Caco-2 (cell line): ENCODE data around the gene SGMS1. TPM values are rescaled to one million over a fixed set of nuclear protein-coding genes. Genes with fewer than 3 reads are reported as not detected.
"Not testable (repeated sequence)": the region's sequence is repeated elsewhere in the genome, so short reads cannot be mapped to it uniquely, and the experiment has no call there.

ENCODE experiments used
- BruUV-seq: library from RNA; stranded (reverse); fragments of 400-500 nt; replicated peaks from 2 replicates; lab custom pipeline; 2021; lab: Mats Ljungman, UMichigan
- CTCF ChIA-PET: fragments of 300-600 bp; sonication (Branson Sonifier 250); formaldehyde crosslinking; loops from one replicate; lab custom pipeline; 2022; ENCODE audit warnings: antibody characterized with exemption; lab: Charles Lee
- POLR2A ChIA-PET: fragments of 300-600 bp; sonication (Branson Sonifier 250); formaldehyde crosslinking; loops from one replicate; lab custom pipeline; 2022; ENCODE audit warnings: antibody characterized with exemption; lab: Charles Lee
- DNase-seq, 2 experiments: peaks; one replicate each; pipeline versions ENCODE4 v3.0.0 to v3.0.0-alpha.2; 2020 to 2022
- H3K27me3 ChIP-seq: replicated peaks from 2 replicates; pipeline ENCODE4 v1.6.0; 2011; ENCODE audit warnings: low read length; ENCODE audit not compliant: control insufficient read depth, insufficient read depth
- H3K36me3 ChIP-seq: 2 replicates; pipeline ENCODE4 v1.5.1; 2011; ENCODE audit warnings: low read length; ENCODE audit not compliant: control insufficient read depth, insufficient read depth
- H3K4me1 ChIP-seq: fragments of 250-450 bp; sonication (Bioruptor Pico); 2 replicates; pipeline ENCODE4 v1.5.1; 2020; ENCODE audit warnings: mild to moderate bottlenecking
- H3K4me3 ChIP-seq: 2 replicates; pipeline ENCODE4 v1.5.1; 2011; ENCODE audit warnings: low read depth, mild to moderate bottlenecking, control low read depth, low read length
- H3K9me3 ChIP-seq: fragments of 250-450 bp; sonication (Bioruptor Pico); 2 replicates; pipeline ENCODE4 v1.5.1; 2020; ENCODE audit warnings: mild to moderate bottlenecking, moderate library complexity
- H3K27ac Mint-ChIP-seq: one replicate; pipeline ENCODE4 v1.8.0; 2022; ENCODE audit warnings: mixed read lengths; ENCODE audit not compliant: unreplicated experiment
- H3K27me3 Mint-ChIP-seq: one replicate; pipeline ENCODE4 v1.8.0; 2022; ENCODE audit warnings: mixed read lengths; ENCODE audit not compliant: insufficient read depth, unreplicated experiment
- H3K36me3 Mint-ChIP-seq: one replicate; pipeline ENCODE4 v1.8.0; 2022; ENCODE audit warnings: mild to moderate bottlenecking, mixed read lengths; ENCODE audit not compliant: insufficient read depth, unreplicated experiment
- H3K4me1 Mint-ChIP-seq: one replicate; pipeline ENCODE4 v1.8.0; 2022; ENCODE audit warnings: low read depth, mixed read lengths; ENCODE audit not compliant: unreplicated experiment
- H3K4me3 Mint-ChIP-seq: one replicate; pipeline ENCODE4 v1.8.0; 2022; ENCODE audit warnings: mild to moderate bottlenecking, moderate library complexity, mixed read lengths; ENCODE audit not compliant: unreplicated experiment
- H3K9me3 Mint-ChIP-seq: one replicate; pipeline ENCODE4 v1.8.0; 2022; ENCODE audit warnings: mixed read lengths; ENCODE audit not compliant: unreplicated experiment
- CTCF ChIP-seq, 2 experiments: fragments of 200-600 bp in 1 of 2; IDR thresholded peaks; 1 replicate in 1 of 2; 2 replicates in 1 of 2; pipeline versions ENCODE4 v1.5.1 to v1.8.0; 2011 to 2022; ENCODE audit warnings: antibody characterized with exemption in 1 of 2, control low read depth in 1 of 2, inconsistent platforms in 1 of 2, low read depth in 1 of 2, low read length in 1 of 2, mild to moderate bottlenecking in 1 of 2, moderate library complexity in 1 of 2; ENCODE audit not compliant: insufficient read depth in 1 of 2, severe bottlenecking in 1 of 2, unreplicated experiment in 1 of 2
- intact Hi-C: fragments of 100-400 bp; cut with micrococcal nuclease; formaldehyde crosslinking; loops from one replicate; pipeline ENCODE4 v1.10.0; 2022; ENCODE audit not compliant: unreplicated experiment
- total RNA-seq: library from RNA; stranded (reverse); gene quantifications from 2 replicates; pipeline ENCODE4 v1.2.3, GENCODE V29; 2022

Gene SGMS1
- total RNA-seq, 1 experiment from 2014 or later, result 30.5 TPM

GRCh38 chr10:50369931-50370330, 253.8 kb downstream of the SGMS1 start:
- Histone ChIP-seq H3K9me3 (no peaks in the 10 kb centered on the region), H3K4me1 (peaks cover 5% of the 10 kb centered on the region; the same call in 1 of the 2 replicates), H3K27me3 (no peaks in the 10 kb centered on the region), H3K4me3 (no peak overlapping the region), H3K36me3 (no peaks in the 10 kb centered on the region)
- peaks cover 9% of the 10 kb centered on the region for H3K36me3 Mint-ChIP-seq
- no peak for TF ChIP-seq CTCF (IDR thresholded peaks at IDR 0.05; ENCODE audit: insufficient read depth in 1 of 2, low read depth in 1 of 2, low read length in 1 of 2, severe bottlenecking in 1 of 2, unreplicated experiment in 1 of 2)
- H3K4me3 Mint-ChIP-seq, result no peak overlapping the region
- H3K27ac Mint-ChIP-seq, result no peak overlapping the region
- no peaks in the 10 kb centered on the region for H3K4me1 Mint-ChIP-seq
- CTCF ChIA-PET, result no interaction called here
- BruUV-seq, result no TSS peak
- no peaks in the 10 kb centered on the region for H3K9me3 Mint-ChIP-seq
- DNase-seq, result no peak
- intact Hi-C loops, result loop anchor here (10.0 kb wide), 1 partner anchor 185 kb away; no protein-coding TSS in a partner anchor
- no peaks in the 10 kb centered on the region for H3K27me3 Mint-ChIP-seq
- POLR2A ChIA-PET, result no interaction called here

- Histone ChIP-seq H3K4me1 (0 out of 2 replicates have a peak, but pooled peaks cover 3% of the 10 kb centered on the region), H3K9me3 (no peaks in the 10 kb centered on the region), H3K4me3 (no peak overlapping the region), H3K27me3 (no peaks in the 10 kb centered on the region), H3K36me3 (no peaks in the 10 kb centered on the region)
- H3K36me3 Mint-ChIP-seq, result peaks cover 9% of the 10 kb centered on the region
- no peak overlapping the region for H3K27ac Mint-ChIP-seq
- H3K9me3 Mint-ChIP-seq, result peaks cover under 1% of the 10 kb centered on the region
- POLR2A ChIA-PET, result interaction anchor here (1.0 to 1.1 kb wide), 2 partner anchors 19 to 51 kb away, joined by 3 to 5 read pairs; no protein-coding TSS in a partner anchor
- CTCF ChIA-PET, result interaction anchor here (0.6 to 1.7 kb wide), 23 partner anchors 10 to 573 kb away, joined by 3 to 14 read pairs (median 4); no protein-coding TSS in a partner anchor
- intact Hi-C loops, result loop anchor here (1.0 to 10.0 kb wide), 4 partner anchors 54 to 286 kb away; no protein-coding TSS in a partner anchor
- no peak overlapping the region for H3K4me3 Mint-ChIP-seq
- no TSS peak for BruUV-seq
- TF ChIP-seq CTCF (IDR thresholded peaks at IDR 0.05; ENCODE audit: insufficient read depth in 1 of 2, low read depth in 1 of 2, low read length in 1 of 2, severe bottlenecking in 1 of 2, unreplicated experiment in 1 of 2), result peak; percentile 70 to 83
- no peaks in the 10 kb centered on the region for H3K4me1 Mint-ChIP-seq
- peak; percentile 52 to 67 for DNase-seq
- no peaks in the 10 kb centered on the region for H3K27me3 Mint-ChIP-seq
Observed at GRCh38 chr10:50367732-50368131, 256.0 kb downstream of the SGMS1 start.

- DNase-seq, POLR2A ChIA-PET, CTCF ChIA-PET, H3K27ac Mint-ChIP-seq, H3K4me3 ChIP-seq, H3K4me1 ChIP-seq, H3K4me3 Mint-ChIP-seq, BruUV-seq, H3K9me3 ChIP-seq, H3K36me3 ChIP-seq, H3K27me3 Mint-ChIP-seq, H3K27me3 ChIP-seq, H3K4me1 Mint-ChIP-seq, H3K9me3 Mint-ChIP-seq: not testable (repeated sequence)
- H3K36me3 Mint-ChIP-seq, result peaks cover 11% of the 10 kb centered on the region
- intact Hi-C loops, result loop anchor here (2.0 to 10.0 kb wide), 2 partner anchors 188 to 258 kb away; no protein-coding TSS in a partner anchor
Observed at GRCh38 chr10:50366421-50366820, 257.3 kb downstream of the SGMS1 start.

GRCh38 chr10:50364730-50365129, 259.0 kb downstream of the SGMS1 start:
- H3K4me3 Mint-ChIP-seq, H3K4me1 Mint-ChIP-seq, H3K36me3 ChIP-seq, H3K4me3 ChIP-seq, H3K27ac Mint-ChIP-seq, H3K9me3 Mint-ChIP-seq, POLR2A ChIA-PET, CTCF ChIA-PET, H3K4me1 ChIP-seq, DNase-seq, H3K27me3 Mint-ChIP-seq, H3K9me3 ChIP-seq, H3K27me3 ChIP-seq, BruUV-seq: not testable (repeated sequence)
- intact Hi-C loops, result loop anchor here (10.0 kb wide), 1 partner anchor 190 kb away; no protein-coding TSS in a partner anchor
- peaks cover 13% of the 10 kb centered on the region for H3K36me3 Mint-ChIP-seq
